ENCODE data around the gene CEBPZOS. TPM values are rescaled to one million over a fixed set of nuclear protein-coding genes. Genes with fewer than 3 reads are reported as not detected.

CEBPZOS gene
- total RNA-seq, 1 experiment from 2014 or later = 46.8 TPM

- CTCF ChIA-PET = interaction anchor here (1.4 to 1.6 kb wide), 3 partner anchors 10 to 228 kb away, joined by 3 to 4 read pairs (median 3); no protein-coding TSS in a partner anchor
Observed at GRCh38 chr2:37167636-37168180, 28.6 kb upstream of the CEBPZOS start.

GRCh38 chr2:37168217-37168981 lies 27.9 kb upstream of the CEBPZOS start:
- Histone ChIP-seq H3K27ac (ENCODE audit: low read depth, low read length) (0 out of 2 replicates have a peak overlapping the region, but pooled peaks have one; percentile 14), H3K4me3 (replicated peaks in 1 of 2; ENCODE audit: low read depth in 1 of 2, low read length in 2 of 2) (peak overlapping the region; percentile 22 to 42), H2AFZ (ENCODE audit: low read depth, low read length, poor library complexity, severe bottlenecking) (peak overlapping the region; percentile 98), H3K9me2 (ENCODE audit: insufficient read depth) (no peaks in the 10 kb centered on the region), H3K9me3 (ENCODE audit: control insufficient read depth in 1 of 2, insufficient read depth in 1 of 2, low read depth in 1 of 2, low read length in 2 of 2) (peaks cover 7 to 13% of the 10 kb centered on the region in 2 experiments; a peak in 3 of 4 replicates), H4K20me1 (ENCODE audit: insufficient read depth) (no peaks in the 10 kb centered on the region), H3K79me2 (ENCODE audit: insufficient read depth, low read length) (no peaks in the 10 kb centered on the region), H3K4me2 (ENCODE audit: low read length) (peak overlapping the region; percentile 69), H3K27me3 (ENCODE audit: insufficient read depth, low read length) (no peaks in the 10 kb centered on the region), H3K4me1 (ENCODE audit: control insufficient read depth in 1 of 2, insufficient read depth in 2 of 2, low read length in 2 of 2) (peaks cover 0 to 7% of the 10 kb centered on the region in 2 experiments; a peak in 3 of 4 replicates), H3K36me3 (ENCODE audit: control insufficient read depth in 1 of 2, insufficient read depth in 2 of 2, low read length in 2 of 2) (no peaks in the 10 kb centered on the region), H3K9ac (ENCODE audit: low read length) (peak overlapping the region; percentile 19; the same call in 1 of the 2 replicates)
- no TSS peak for BruUV-seq (replicated peaks)
- ChIA-PET POLR2A (no interaction called here), RAD21 (ENCODE audit: low non-redundant PET in 1 of 2, low total read pairs in 2 of 2, uncharacterized antibody in 2 of 2, unreplicated experiment in 2 of 2) (no interaction called here), CTCF (interaction anchor here (1.4 to 1.6 kb wide), 3 partner anchors 10 to 228 kb away, joined by 3 to 4 read pairs (median 3); no protein-coding TSS in a partner anchor)
- DNase-seq (ENCODE audit: low read depth, low spot score) = peak; percentile 42
- no peak for TF ChIP-seq ATF3 (IDR thresholded peaks at IDR 0.05)
- TF ChIP-seq RAD21 (IDR thresholded peaks at IDR 0.05; ENCODE audit: low read depth) = peak; percentile 83
- peak; percentile 47 to 77 (median 74); a peak in 5 of 6 replicates for TF ChIP-seq CTCF (IDR thresholded peaks at IDR 0.05 in 2 of 3, conservative IDR thresholded peaks at IDR 0.05 in 1 of 3; ENCODE audit: borderline replicate concordance in 1 of 3, insufficient read depth in 1 of 3, low read depth in 2 of 3, low read length in 2 of 3)
- peak; percentile 55; the same call in 1 of the 2 replicates for TF ChIP-seq CBX3 (IDR thresholded peaks at IDR 0.05; ENCODE audit: low read depth)
- TF ChIP-seq CEBPB (IDR thresholded peaks at IDR 0.05; ENCODE audit: low read depth) = peak; percentile 85
- ATAC-seq = peak; percentile 97
- intact Hi-C loops (cut with micrococcal nuclease) = no loop called here

More at GRCh38 chr2:37167636-37168180, 28.6 kb upstream of the CEBPZOS start:
- RAD21 ChIA-PET (ENCODE audit: low non-redundant PET in 1 of 2, low total read pairs in 2 of 2, uncharacterized antibody in 2 of 2, unreplicated experiment in 2 of 2) = no interaction called here
- no peaks in the 10 kb centered on the region for H3K27me3 ChIP-seq (ENCODE audit: insufficient read depth, low read length)
- BruUV-seq (replicated peaks) = no TSS peak
- H3K9me3 ChIP-seq (ENCODE audit: control insufficient read depth in 1 of 2, insufficient read depth in 1 of 2, low read depth in 1 of 2, low read length in 2 of 2) = peaks cover 7 to 13% of the 10 kb centered on the region in 2 experiments; a peak in 3 of 4 replicates
- peaks cover 0 to 7% of the 10 kb centered on the region in 2 experiments; a peak in 3 of 4 replicates for H3K4me1 ChIP-seq (ENCODE audit: control insufficient read depth in 1 of 2, insufficient read depth in 2 of 2, low read length in 2 of 2)
- DNase-seq (ENCODE audit: low read depth, low spot score) (no peak), ATAC-seq (0 out of 2 replicates have a peak, but pooled peaks have one; percentile 24)
- intact Hi-C loops (cut with micrococcal nuclease) = no loop called here
- TF ChIP-seq EGR1 (IDR thresholded peaks at IDR 0.05; ENCODE audit: low read depth) = no peak
- no peaks in the 10 kb centered on the region for H3K36me3 ChIP-seq (ENCODE audit: control insufficient read depth in 1 of 2, insufficient read depth in 2 of 2, low read length in 2 of 2)
- H3K27ac ChIP-seq (ENCODE audit: low read depth, low read length) = no peak overlapping the region
- H3K9me2 ChIP-seq (ENCODE audit: insufficient read depth) = no peaks in the 10 kb centered on the region
- peak overlapping the region; percentile 19; the same call in 1 of the 2 replicates for H3K9ac ChIP-seq (ENCODE audit: low read length)
- H2AFZ ChIP-seq (ENCODE audit: low read depth, low read length, poor library complexity, severe bottlenecking) = peak overlapping the region; percentile 98
- POLR2A ChIA-PET = no interaction called here
- H3K79me2 ChIP-seq (ENCODE audit: insufficient read depth, low read length) = no peaks in the 10 kb centered on the region
- no peaks in the 10 kb centered on the region for H4K20me1 ChIP-seq (ENCODE audit: insufficient read depth)
- H3K4me3 ChIP-seq (replicated peaks in 1 of 2; ENCODE audit: low read depth in 1 of 2, low read length in 2 of 2) = peak overlapping the region; percentile 22 to 42
- peak overlapping the region; percentile 69 for H3K4me2 ChIP-seq (ENCODE audit: low read length)
